Panc1 (cell line): Measurements from ENCODE around the gene LNX2. TPM values are rescaled to one million over a fixed set of nuclear protein-coding genes. Genes with fewer than 3 reads are reported as not detected.

Source experiments
- ATAC-seq: fragments of 200-7000 bp; cut with Tn5 transposase; 2 replicates; pipeline ENCODE4 v1.9.1; 2020; ENCODE audit warnings: mild to moderate bottlenecking, moderate library complexity
- BruUV-seq: library from RNA; stranded (reverse); fragments of 400-500 nt; replicated peaks from 2 replicates; lab custom pipeline; 2021; lab: Mats Ljungman, UMichigan
- CTCF ChIA-PET: fragments of 300-600 bp; sonication (Branson Sonifier 250); formaldehyde crosslinking; loops from one replicate; lab custom pipeline; 2022; ENCODE audit warnings: antibody characterized with exemption; lab: Charles Lee
- POLR2A ChIA-PET: fragments of 300-600 bp; sonication (Branson Sonifier 250); formaldehyde crosslinking; loops from one replicate; lab custom pipeline; 2022; ENCODE audit warnings: antibody characterized with exemption; lab: Charles Lee
- DNase-seq: peaks from one replicate; pipeline ENCODE4 v3.0.0-alpha.2; 2010; ENCODE audit warnings: low read depth, low spot score
- H3K27ac ChIP-seq: 2 replicates; pipeline ENCODE4 v1.5.1; 2011; ENCODE audit warnings: mild to moderate bottlenecking, low read length, inconsistent platforms
- H3K27me3 ChIP-seq: fragments of 200-500 bp; sonication (Bioruptor generic); 2 replicates; pipeline ENCODE4 v1.6.0; 2014; ENCODE audit warnings: low read length, inconsistent platforms; ENCODE audit not compliant: control insufficient read depth, insufficient read depth
- H3K36me3 ChIP-seq: fragments of 200-500 bp; sonication (Bioruptor generic); 2 replicates; pipeline ENCODE4 v1.5.1; 2014; ENCODE audit warnings: inconsistent platforms, mild to moderate bottlenecking, low read length, moderate library complexity; ENCODE audit not compliant: control insufficient read depth, insufficient read depth
- H3K4me1 ChIP-seq: 2 replicates; pipeline ENCODE4 v1.5.1; 2011; ENCODE audit warnings: inconsistent platforms, mild to moderate bottlenecking, low read length, moderate library complexity; ENCODE audit not compliant: control insufficient read depth, insufficient read depth
- H3K4me3 ChIP-seq, 2 experiments: 2 replicates each; pipeline ENCODE4 v1.5.1; 2011 to 2012; ENCODE audit warnings: low read depth in 2 of 2, low read length in 2 of 2, mild to moderate bottlenecking in 2 of 2, inconsistent platforms in 1 of 2, moderate library complexity in 1 of 2
- H3K9me3 ChIP-seq: fragments of 200-500 bp; sonication (Bioruptor generic); 2 replicates; pipeline ENCODE4 v1.5.1; 2014; ENCODE audit warnings: low read depth, mild to moderate bottlenecking, inconsistent platforms, low read length, moderate library complexity; ENCODE audit not compliant: control insufficient read depth, insufficient read depth
- POLR2AphosphoS5 ChIP-seq: IDR thresholded peaks from 2 replicates; pipeline ENCODE4 v1.6.1; 2012; ENCODE audit warnings: mild to moderate bottlenecking, low read depth, low read length, moderate library complexity
- SIN3A ChIP-seq: IDR thresholded peaks from 2 replicates; pipeline ENCODE4 v1.6.1; 2012; ENCODE audit warnings: low read depth, mild to moderate bottlenecking, low read length, moderate library complexity, borderline replicate concordance; ENCODE audit not compliant: insufficient read depth
- TCF7L2 ChIP-seq: IDR thresholded peaks from 2 replicates; pipeline ENCODE4 v1.6.1; 2011; ENCODE audit warnings: mild to moderate bottlenecking, low read depth, low read length, inconsistent platforms
- in situ Hi-C: cut with HindIII; loops from 2 replicates; pipeline ENCODE4 v1.10.0; 2016; ENCODE audit warnings: low sequenced_read_pairs, low pct_unique_long_range_greater_than_20kb
- intact Hi-C: fragments of 100-400 bp; cut with micrococcal nuclease; formaldehyde crosslinking; loops from one replicate; pipeline ENCODE4 v1.10.0; 2022; ENCODE audit not compliant: unreplicated experiment
- total RNA-seq: library from RNA; stranded (reverse); gene quantifications from one replicate; pipeline ENCODE4 v1.2.1, GENCODE V29; 2021; ENCODE audit not compliant: unreplicated experiment
- TF ChIP-seq, protein P1 (sequence below): fragments of 450-650 bp; IDR thresholded peaks from 2 replicates; pipeline ENCODE4 v1.5.1; 2017; ENCODE audit warnings: mild to moderate bottlenecking
- TF ChIP-seq, protein P2 (sequence below), 2 experiments: IDR thresholded peaks; 2 replicates each; pipeline ENCODE4 v1.6.1; 2011 to 2012; ENCODE audit warnings: low read depth in 2 of 2, control low read depth in 1 of 2, low read length in 1 of 2, mild to moderate bottlenecking in 1 of 2, moderate library complexity in 1 of 2; ENCODE audit not compliant: insufficient read depth in 1 of 2

Gene LNX2
- total RNA-seq, 1 experiment from 2014 or later, result 11.6 TPM

DNA sequence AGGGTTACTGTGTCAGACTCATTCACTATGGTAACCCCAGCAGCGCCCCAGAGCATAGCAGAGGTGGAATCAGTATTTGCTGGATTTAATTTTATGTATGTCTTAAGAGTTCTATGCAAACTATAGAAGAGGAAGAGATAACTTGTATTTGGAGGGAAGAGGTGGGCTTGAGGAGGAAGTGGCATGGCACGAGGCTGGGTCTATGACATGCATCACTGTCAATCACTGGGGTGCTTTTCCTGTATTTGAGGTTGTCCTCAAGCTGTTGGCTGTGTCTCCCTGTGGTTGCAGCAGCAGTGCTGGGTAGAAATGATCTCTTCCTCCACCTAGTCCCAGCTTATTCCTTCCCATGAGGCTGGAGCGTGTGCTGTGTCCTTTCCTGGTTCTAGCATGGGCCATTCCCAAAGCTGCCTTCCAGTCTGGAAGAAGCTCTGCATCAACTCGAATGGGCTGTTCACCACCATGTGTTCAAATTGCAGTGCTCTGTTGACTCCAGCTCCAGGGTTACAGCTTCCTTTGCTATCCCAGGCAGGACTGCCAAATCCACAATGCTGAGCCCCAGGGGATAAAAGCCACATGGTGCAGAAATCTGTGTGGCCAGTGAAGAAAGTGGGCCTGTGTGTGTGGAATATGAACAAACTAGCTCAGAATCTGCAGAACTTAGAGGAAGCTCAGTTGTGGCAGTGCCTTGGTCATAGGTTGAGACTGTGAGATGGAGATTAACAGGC, 96.8 kb downstream of the LNX2 start:
- H3K27ac ChIP-seq, result no peak overlapping the region
- POLR2A ChIA-PET, result no interaction called here
- H3K36me3 ChIP-seq, result no peaks in the 10 kb centered on the region

DNA sequence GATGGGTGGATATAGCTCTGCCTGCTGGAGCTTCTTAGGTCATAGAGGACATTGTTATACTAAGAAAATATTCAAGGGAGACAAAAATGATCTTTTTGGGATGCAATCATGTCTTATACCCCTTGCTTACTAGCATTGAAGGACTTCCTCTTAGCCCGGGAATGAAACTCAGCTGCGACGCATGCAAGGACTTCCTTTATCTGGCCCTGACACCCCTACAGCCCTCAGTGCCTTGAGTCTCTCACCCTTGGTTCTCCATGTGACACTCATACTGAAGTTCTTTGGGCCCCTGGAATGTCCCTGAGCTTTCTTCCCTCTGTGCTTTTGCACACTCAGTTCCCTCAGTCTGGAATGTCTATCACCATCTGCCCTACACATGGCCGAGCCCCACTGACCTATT, 97.5 kb downstream of the LNX2 start:
- no peak overlapping the region for H3K4me3 ChIP-seq
- peaks cover 13% of the 10 kb centered on the region for H3K27me3 ChIP-seq
- TF ChIP-seq TCF7L2 (no peak), SIN3A (no peak), POLR2AphosphoS5 (no peak)
- TF ChIP-seq, protein P1, sequence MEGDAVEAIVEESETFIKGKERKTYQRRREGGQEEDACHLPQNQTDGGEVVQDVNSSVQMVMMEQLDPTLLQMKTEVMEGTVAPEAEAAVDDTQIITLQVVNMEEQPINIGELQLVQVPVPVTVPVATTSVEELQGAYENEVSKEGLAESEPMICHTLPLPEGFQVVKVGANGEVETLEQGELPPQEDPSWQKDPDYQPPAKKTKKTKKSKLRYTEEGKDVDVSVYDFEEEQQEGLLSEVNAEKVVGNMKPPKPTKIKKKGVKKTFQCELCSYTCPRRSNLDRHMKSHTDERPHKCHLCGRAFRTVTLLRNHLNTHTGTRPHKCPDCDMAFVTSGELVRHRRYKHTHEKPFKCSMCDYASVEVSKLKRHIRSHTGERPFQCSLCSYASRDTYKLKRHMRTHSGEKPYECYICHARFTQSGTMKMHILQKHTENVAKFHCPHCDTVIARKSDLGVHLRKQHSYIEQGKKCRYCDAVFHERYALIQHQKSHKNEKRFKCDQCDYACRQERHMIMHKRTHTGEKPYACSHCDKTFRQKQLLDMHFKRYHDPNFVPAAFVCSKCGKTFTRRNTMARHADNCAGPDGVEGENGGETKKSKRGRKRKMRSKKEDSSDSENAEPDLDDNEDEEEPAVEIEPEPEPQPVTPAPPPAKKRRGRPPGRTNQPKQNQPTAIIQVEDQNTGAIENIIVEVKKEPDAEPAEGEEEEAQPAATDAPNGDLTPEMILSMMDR, result no peak
- TF ChIP-seq, protein P2, sequence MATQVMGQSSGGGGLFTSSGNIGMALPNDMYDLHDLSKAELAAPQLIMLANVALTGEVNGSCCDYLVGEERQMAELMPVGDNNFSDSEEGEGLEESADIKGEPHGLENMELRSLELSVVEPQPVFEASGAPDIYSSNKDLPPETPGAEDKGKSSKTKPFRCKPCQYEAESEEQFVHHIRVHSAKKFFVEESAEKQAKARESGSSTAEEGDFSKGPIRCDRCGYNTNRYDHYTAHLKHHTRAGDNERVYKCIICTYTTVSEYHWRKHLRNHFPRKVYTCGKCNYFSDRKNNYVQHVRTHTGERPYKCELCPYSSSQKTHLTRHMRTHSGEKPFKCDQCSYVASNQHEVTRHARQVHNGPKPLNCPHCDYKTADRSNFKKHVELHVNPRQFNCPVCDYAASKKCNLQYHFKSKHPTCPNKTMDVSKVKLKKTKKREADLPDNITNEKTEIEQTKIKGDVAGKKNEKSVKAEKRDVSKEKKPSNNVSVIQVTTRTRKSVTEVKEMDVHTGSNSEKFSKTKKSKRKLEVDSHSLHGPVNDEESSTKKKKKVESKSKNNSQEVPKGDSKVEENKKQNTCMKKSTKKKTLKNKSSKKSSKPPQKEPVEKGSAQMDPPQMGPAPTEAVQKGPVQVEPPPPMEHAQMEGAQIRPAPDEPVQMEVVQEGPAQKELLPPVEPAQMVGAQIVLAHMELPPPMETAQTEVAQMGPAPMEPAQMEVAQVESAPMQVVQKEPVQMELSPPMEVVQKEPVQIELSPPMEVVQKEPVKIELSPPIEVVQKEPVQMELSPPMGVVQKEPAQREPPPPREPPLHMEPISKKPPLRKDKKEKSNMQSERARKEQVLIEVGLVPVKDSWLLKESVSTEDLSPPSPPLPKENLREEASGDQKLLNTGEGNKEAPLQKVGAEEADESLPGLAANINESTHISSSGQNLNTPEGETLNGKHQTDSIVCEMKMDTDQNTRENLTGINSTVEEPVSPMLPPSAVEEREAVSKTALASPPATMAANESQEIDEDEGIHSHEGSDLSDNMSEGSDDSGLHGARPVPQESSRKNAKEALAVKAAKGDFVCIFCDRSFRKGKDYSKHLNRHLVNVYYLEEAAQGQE (IDR thresholded peaks at IDR 0.05; ENCODE audit: insufficient read depth in 1 of 2, low read depth in 2 of 2, low read length in 1 of 2), result no peak
- intact Hi-C loops, result no loop called here
- no peaks in the 10 kb centered on the region for H3K4me1 ChIP-seq
- ATAC-seq, result no peak
- H3K9me3 ChIP-seq, result no peaks in the 10 kb centered on the region
- in situ Hi-C loops, result no loop called here
- CTCF ChIA-PET, result no interaction called here
- POLR2A ChIA-PET, result no interaction called here
- no TSS peak for BruUV-seq
- H3K36me3 ChIP-seq, result no peaks in the 10 kb centered on the region
- DNase-seq, result no peak
- no peak overlapping the region for H3K27ac ChIP-seq

More for the DNA sequence above, 96.8 kb downstream of the LNX2 start:
- no peak for DNase-seq
- TF ChIP-seq TCF7L2 (no peak), POLR2AphosphoS5 (no peak), SIN3A (no peak)
- TF ChIP-seq, protein P1, result no peak
- TF ChIP-seq, protein P2 (IDR thresholded peaks at IDR 0.05; ENCODE audit: insufficient read depth in 1 of 2, low read depth in 2 of 2, low read length in 1 of 2), result no peak
- Histone ChIP-seq H3K9me3 (no peaks in the 10 kb centered on the region), H3K27me3 (peaks cover 9% of the 10 kb centered on the region), H3K4me3 (no peak overlapping the region), H3K4me1 (no peaks in the 10 kb centered on the region)
- ATAC-seq, result no peak
- intact Hi-C loops, result no loop called here
- in situ Hi-C loops, result no loop called here
- CTCF ChIA-PET, result no interaction called here
- BruUV-seq, result no TSS peak
